BJ (cell line): ENCODE measurements around the gene PAFAH2. TPM values are rescaled to one million over a fixed set of nuclear protein-coding genes. Genes with fewer than 3 reads are reported as not detected.
"Not testable (repeated sequence)": the region's sequence is repeated elsewhere in the genome, so short reads cannot be mapped to it uniquely, and the experiment has no call there.

Source experiments
- CTCF ChIA-PET: fragments of 350-600 bp; formaldehyde crosslinking; extraction: SDS; loops from one replicate; lab custom pipeline; 2021; ENCODE audit warnings: antibody characterized with exemption, inconsistent platforms; lab: Yijun Ruan, JAX
- POLR2A ChIA-PET: fragments of 300-600 bp; sonication (Branson Sonifier 250); formaldehyde crosslinking; extraction: SDS; loops from one replicate; lab custom pipeline; 2021; ENCODE audit warnings: antibody characterized with exemption; lab: Charles Lee
- DNase-seq: peaks from one replicate; pipeline ENCODE4 v3.0.0-alpha.2; 2011; ENCODE audit warnings: low read depth
- H3K27me3 ChIP-seq: 2 replicates; pipeline ENCODE4 v1.6.0; 2011; ENCODE audit warnings: low read length; ENCODE audit not compliant: control insufficient read depth, insufficient read depth
- H3K36me3 ChIP-seq: 2 replicates; pipeline ENCODE4 v1.5.1; 2011; ENCODE audit warnings: low read length; ENCODE audit not compliant: control insufficient read depth, insufficient read depth
- H3K4me3 ChIP-seq: 2 replicates; pipeline ENCODE4 v1.5.1; 2011; ENCODE audit warnings: low read depth, mild to moderate bottlenecking, control low read depth, low read length
- polyA plus RNA-seq: library from polyadenylated mRNA; depleted of rRNA; stranded (reverse); fragments of >200 nt; gene quantifications from 2 replicates; pipeline ENCODE4 v1.2.3, GENCODE V29; 2011
- TF ChIP-seq, protein P1 (sequence below): IDR thresholded peaks from 2 replicates; pipeline ENCODE4 v1.5.1; 2011; ENCODE audit warnings: low read depth, mild to moderate bottlenecking, control low read depth, inconsistent platforms, low read length, moderate library complexity; ENCODE audit not compliant: insufficient read depth

The PAFAH2 gene
- polyA plus RNA-seq, 1 experiment = 11.9 TPM

DNA sequence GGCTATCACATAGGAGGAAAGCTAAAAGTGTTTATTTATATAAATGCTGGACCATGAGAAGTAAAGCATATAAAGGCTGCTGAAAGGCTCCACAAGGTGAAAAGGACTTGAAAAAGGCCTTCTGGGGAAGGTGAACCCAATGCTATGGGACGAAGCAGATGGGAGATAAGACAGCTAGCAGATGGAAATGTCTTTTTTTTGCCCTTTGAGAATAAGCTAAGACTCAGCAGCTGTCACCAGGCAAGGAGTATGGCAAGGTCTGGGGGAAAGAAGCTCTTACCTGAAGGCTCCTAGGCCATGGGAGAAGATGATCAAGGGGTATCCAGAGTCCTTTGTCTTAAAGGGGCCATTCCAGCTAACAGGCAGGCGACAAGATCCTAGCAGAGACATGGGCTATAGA, 9.9 kb downstream of the PAFAH2 start:
- TF ChIP-seq, protein P1, sequence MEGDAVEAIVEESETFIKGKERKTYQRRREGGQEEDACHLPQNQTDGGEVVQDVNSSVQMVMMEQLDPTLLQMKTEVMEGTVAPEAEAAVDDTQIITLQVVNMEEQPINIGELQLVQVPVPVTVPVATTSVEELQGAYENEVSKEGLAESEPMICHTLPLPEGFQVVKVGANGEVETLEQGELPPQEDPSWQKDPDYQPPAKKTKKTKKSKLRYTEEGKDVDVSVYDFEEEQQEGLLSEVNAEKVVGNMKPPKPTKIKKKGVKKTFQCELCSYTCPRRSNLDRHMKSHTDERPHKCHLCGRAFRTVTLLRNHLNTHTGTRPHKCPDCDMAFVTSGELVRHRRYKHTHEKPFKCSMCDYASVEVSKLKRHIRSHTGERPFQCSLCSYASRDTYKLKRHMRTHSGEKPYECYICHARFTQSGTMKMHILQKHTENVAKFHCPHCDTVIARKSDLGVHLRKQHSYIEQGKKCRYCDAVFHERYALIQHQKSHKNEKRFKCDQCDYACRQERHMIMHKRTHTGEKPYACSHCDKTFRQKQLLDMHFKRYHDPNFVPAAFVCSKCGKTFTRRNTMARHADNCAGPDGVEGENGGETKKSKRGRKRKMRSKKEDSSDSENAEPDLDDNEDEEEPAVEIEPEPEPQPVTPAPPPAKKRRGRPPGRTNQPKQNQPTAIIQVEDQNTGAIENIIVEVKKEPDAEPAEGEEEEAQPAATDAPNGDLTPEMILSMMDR = no peak
- ChIA-PET CTCF (interaction anchor here (0.9 to 4.2 kb wide), 5 partner anchors 9 to 99 kb away, joined by 3 to 18 read pairs (median 4); partner anchors contain the start of gene PAFAH2), POLR2A (no interaction called here)
- Histone ChIP-seq H3K4me3 (no peak overlapping the region), H3K27me3 (no peaks in the 10 kb centered on the region), H3K36me3 (peaks cover 3% of the 10 kb centered on the region; the same call in 1 of the 2 replicates)
- no peak for DNase-seq

DNA sequence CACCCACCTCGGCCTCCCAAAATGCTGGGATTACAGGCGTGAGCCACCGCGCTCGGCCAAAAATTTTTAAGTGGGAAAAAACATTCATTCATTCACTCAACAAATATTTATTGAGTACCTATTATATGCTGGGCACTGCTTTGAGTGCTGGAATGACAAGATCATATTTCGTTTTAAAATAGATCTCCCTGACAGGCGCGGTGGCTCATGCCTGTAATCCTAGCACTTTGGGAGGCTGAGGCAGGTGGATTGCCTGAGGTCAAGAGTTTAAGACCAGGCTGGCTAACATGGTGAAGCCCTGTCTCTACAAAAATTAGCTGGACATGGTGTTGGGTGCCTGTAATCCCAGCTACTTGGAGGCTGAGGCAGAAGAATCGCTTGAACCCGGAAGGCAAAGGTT, 11.1 kb downstream of the PAFAH2 start:
- POLR2A ChIA-PET, DNase-seq, H3K36me3 ChIP-seq, H3K4me3 ChIP-seq, H3K27me3 ChIP-seq: not testable (repeated sequence)
- CTCF ChIA-PET = interaction anchor here (3.1 kb wide), 1 partner anchor 11 kb away, joined by 11 read pairs; the partner anchor contains the start of gene PAFAH2

DNA sequence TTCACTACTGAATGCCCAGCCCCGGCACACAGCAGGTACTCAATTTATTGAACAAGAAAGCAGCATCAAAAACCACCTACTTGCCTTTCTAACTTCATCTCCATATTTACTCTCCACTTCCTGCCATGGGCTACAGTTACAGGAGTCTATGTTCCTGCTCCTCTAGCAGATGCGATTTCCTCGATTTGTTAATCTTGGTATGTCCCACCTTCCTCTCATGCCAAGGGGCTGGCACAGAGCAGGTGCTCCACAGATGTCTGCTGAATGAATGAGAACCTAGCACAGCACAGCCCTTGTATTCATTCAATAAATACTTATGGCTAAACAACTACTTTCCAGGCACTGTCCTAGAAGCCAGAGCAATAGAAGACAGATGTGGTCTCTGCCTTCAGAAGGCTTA, 12.2 kb downstream of the PAFAH2 start:
- TF ChIP-seq, protein P1 = no peak
- ChIA-PET CTCF (no interaction called here), POLR2A (no interaction called here)
- DNase-seq = no peak
- Histone ChIP-seq H3K27me3 (no peaks in the 10 kb centered on the region), H3K4me3 (no peak overlapping the region), H3K36me3 (peaks cover 7% of the 10 kb centered on the region)

DNA sequence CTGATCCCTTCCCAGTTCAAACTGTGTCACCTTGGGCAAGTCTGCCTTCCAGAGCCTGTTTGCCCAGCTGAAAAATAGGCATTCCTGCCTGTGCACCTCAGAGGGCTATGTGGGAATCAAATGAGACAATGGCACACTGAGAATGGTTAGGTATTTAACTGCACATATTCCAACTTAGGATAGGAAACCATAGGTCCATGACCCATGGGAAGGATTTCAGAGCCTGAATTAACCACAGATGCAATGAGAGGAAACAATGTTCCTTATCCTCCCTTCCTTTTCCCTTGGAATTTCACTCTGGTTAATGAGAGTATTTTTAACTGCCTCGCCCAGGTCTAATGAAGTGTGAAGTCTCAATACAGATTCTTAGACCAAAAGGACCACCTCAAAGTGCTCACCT, 12.7 kb downstream of the PAFAH2 start:
- POLR2A ChIA-PET = no interaction called here
- TF ChIP-seq, protein P1 = no peak
- Histone ChIP-seq H3K4me3 (no peak overlapping the region), H3K36me3 (peaks cover 7% of the 10 kb centered on the region), H3K27me3 (no peaks in the 10 kb centered on the region)
- CTCF ChIA-PET = no interaction called here
- DNase-seq = no peak

DNA sequence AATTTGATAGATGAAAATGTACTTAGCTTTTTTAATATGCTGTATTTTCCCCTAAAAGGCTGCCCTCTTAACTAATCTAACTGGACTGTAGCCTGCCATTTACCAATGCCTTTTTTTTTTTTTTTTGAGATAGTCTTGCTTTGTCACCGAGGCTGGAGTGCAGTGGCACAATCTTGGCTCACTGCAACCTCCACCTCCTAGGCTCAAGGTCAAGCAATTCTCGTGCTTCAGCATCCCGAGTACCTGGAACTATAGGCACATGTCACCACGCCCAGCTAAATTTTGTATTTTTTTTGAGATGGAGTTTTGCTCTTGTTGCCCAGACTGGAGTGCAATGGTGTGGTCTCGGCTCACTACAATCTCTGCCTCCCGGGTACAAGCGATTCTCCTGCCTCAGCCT, 18.7 kb downstream of the PAFAH2 start:
- ChIA-PET POLR2A (no interaction called here), CTCF (interaction anchor here (0.7 to 2.3 kb wide), 3 partner anchors 12 to 84 kb away, joined by 3 to 7 read pairs (median 3); partner anchors contain the start of gene PAFAH2)

More for the DNA sequence above, 18.7 kb downstream of the PAFAH2 start:
- no peak overlapping the region for H3K4me3 ChIP-seq
- no peaks in the 10 kb centered on the region for H3K27me3 ChIP-seq
- DNase-seq = no peak
- TF ChIP-seq, protein P1 = no peak
- peaks cover 9% of the 10 kb centered on the region for H3K36me3 ChIP-seq
